Measurements from ENCODE around the gene STAMBP.
A peak's percentile ranks its signal among the peaks of the same experiment; 100 is the strongest.

STAMBP gene

GRCh38 chr2:73919596-73920228 is 91.0 kb downstream of the STAMBP start:
- DNase-seq (ENCODE audit: insufficient read length, low spot score) (no peak), FAIRE-seq (no peak)
- TF ChIP-seq PAX5 (IDR thresholded peaks at IDR 0.05; ENCODE audit: insufficient read depth, low read length, severe bottlenecking) (no peak), TAF1 (IDR thresholded peaks at IDR 0.05; ENCODE audit: low read depth, low read length) (no peak), SPI1 (IDR thresholded peaks at IDR 0.05; ENCODE audit: low read depth, low read length) (no peak), POU2F2 (IDR thresholded peaks at IDR 0.05; ENCODE audit: low read depth, low read length) (no peak), POLR2AphosphoS5 (IDR thresholded peaks at IDR 0.05; ENCODE audit: low read depth, low read length) (no peak), POLR2A (IDR thresholded peaks at IDR 0.05; ENCODE audit: low read depth, low read length) (no peak)

- peak; percentile 65 for FAIRE-seq
Measured at GRCh38 chr2:73920577-73921545, 92.1 kb downstream of the STAMBP start.

GRCh38 chr2:73921581-73921980 is 92.8 kb downstream of the STAMBP start:
- TF ChIP-seq SPI1 (IDR thresholded peaks at IDR 0.05; ENCODE audit: low read depth, low read length): no peak
- TF ChIP-seq PAX5 (IDR thresholded peaks at IDR 0.05; ENCODE audit: insufficient read depth, low read length, severe bottlenecking): no peak
- TF ChIP-seq POU2F2 (IDR thresholded peaks at IDR 0.05; ENCODE audit: low read depth, low read length): no peak
- TF ChIP-seq TAF1 (IDR thresholded peaks at IDR 0.05; ENCODE audit: low read depth, low read length): no peak
- TF ChIP-seq POLR2A (IDR thresholded peaks at IDR 0.05; ENCODE audit: low read depth, low read length): no peak
- no peak for TF ChIP-seq POLR2AphosphoS5 (IDR thresholded peaks at IDR 0.05; ENCODE audit: low read depth, low read length)
- DNase-seq (ENCODE audit: insufficient read length, low spot score) (no peak), FAIRE-seq (no peak)

More at GRCh38 chr2:73920577-73921545, 92.1 kb downstream of the STAMBP start:
- TF ChIP-seq PAX5 (IDR thresholded peaks at IDR 0.05; ENCODE audit: insufficient read depth, low read length, severe bottlenecking) (no peak), POLR2AphosphoS5 (IDR thresholded peaks at IDR 0.05; ENCODE audit: low read depth, low read length) (no peak), POLR2A (IDR thresholded peaks at IDR 0.05; ENCODE audit: low read depth, low read length) (no peak), POU2F2 (IDR thresholded peaks at IDR 0.05; ENCODE audit: low read depth, low read length) (no peak)
- DNase-seq (ENCODE audit: insufficient read length, low spot score): no peak

GRCh38 chr2:73922681-73923080 is 93.9 kb downstream of the STAMBP start:
- TF ChIP-seq SPI1 (IDR thresholded peaks at IDR 0.05; ENCODE audit: low read depth, low read length) (no peak), POLR2A (IDR thresholded peaks at IDR 0.05; ENCODE audit: low read depth, low read length) (no peak), TAF1 (IDR thresholded peaks at IDR 0.05; ENCODE audit: low read depth, low read length) (no peak), POLR2AphosphoS5 (IDR thresholded peaks at IDR 0.05; ENCODE audit: low read depth, low read length) (no peak), POU2F2 (IDR thresholded peaks at IDR 0.05; ENCODE audit: low read depth, low read length) (no peak), PAX5 (IDR thresholded peaks at IDR 0.05; ENCODE audit: insufficient read depth, low read length, severe bottlenecking) (no peak)
- peak; percentile 31 for FAIRE-seq
- DNase-seq (ENCODE audit: insufficient read length, low spot score): no peak

All from GM12891 (cell line).